HL-60 (cell line): ENCODE results near the gene DNAJC12.

ENCODE experiments used
- DNase-seq, 2 experiments: peaks; one replicate each; pipeline ENCODE4 v3.0.0-alpha.2; 2010 to 2020; ENCODE audit warnings: low read depth in 1 of 2, low spot score in 1 of 2
- H3K27ac ChIP-seq: fragments of 250-450 bp; sonication (Bioruptor Pico); replicated peaks from 2 replicates; pipeline ENCODE4 v1.5.1; 2020; ENCODE audit warnings: mild to moderate bottlenecking, moderate library complexity
- H3K27me3 ChIP-seq: fragments of 250-450 bp; sonication (Bioruptor Pico); 2 replicates; pipeline ENCODE4 v1.5.1; 2021; ENCODE audit warnings: mild to moderate bottlenecking, moderate library complexity; ENCODE audit not compliant: insufficient read depth, poor library complexity, severe bottlenecking
- H3K4me3 ChIP-seq: replicated peaks from 2 replicates; pipeline ENCODE4 v1.5.1; 2011; ENCODE audit warnings: mild to moderate bottlenecking, control low read depth, low read length; ENCODE audit not compliant: insufficient read depth
- CTCF ChIP-seq: IDR thresholded peaks from one replicate; pipeline ENCODE4 v1.5.1; 2011; ENCODE audit warnings: low read length, control low read depth, inconsistent platforms; ENCODE audit not compliant: insufficient read depth
- GABPA ChIP-seq: IDR thresholded peaks from 2 replicates; pipeline ENCODE4 v1.6.1; 2012; ENCODE audit warnings: low read depth
- POLR2AphosphoS5 ChIP-seq: IDR thresholded peaks from 2 replicates; pipeline ENCODE4 v1.6.1; 2012; ENCODE audit warnings: low read depth
- REST ChIP-seq: IDR thresholded peaks from 2 replicates; pipeline ENCODE4 v1.6.1; 2012; ENCODE audit warnings: low read depth; ENCODE audit not compliant: insufficient replicate concordance
- SPI1 ChIP-seq: IDR thresholded peaks from 2 replicates; pipeline ENCODE4 v1.6.1; 2012; ENCODE audit warnings: low read depth, mild to moderate bottlenecking, borderline replicate concordance

The DNAJC12 gene

GRCh38 chr10:67868132-67868531 is 30.1 kb upstream of the DNAJC12 start:
- TF ChIP-seq POLR2AphosphoS5 = no peak
- TF ChIP-seq SPI1 = no peak
- no peak for TF ChIP-seq CTCF
- no peak for TF ChIP-seq REST
- TF ChIP-seq GABPA = no peak
- H3K4me3 ChIP-seq = no peak overlapping the region
- H3K27ac ChIP-seq = no peak overlapping the region
- DNase-seq = no peak
- no peaks in the 10 kb centered on the region for H3K27me3 ChIP-seq

DNA sequence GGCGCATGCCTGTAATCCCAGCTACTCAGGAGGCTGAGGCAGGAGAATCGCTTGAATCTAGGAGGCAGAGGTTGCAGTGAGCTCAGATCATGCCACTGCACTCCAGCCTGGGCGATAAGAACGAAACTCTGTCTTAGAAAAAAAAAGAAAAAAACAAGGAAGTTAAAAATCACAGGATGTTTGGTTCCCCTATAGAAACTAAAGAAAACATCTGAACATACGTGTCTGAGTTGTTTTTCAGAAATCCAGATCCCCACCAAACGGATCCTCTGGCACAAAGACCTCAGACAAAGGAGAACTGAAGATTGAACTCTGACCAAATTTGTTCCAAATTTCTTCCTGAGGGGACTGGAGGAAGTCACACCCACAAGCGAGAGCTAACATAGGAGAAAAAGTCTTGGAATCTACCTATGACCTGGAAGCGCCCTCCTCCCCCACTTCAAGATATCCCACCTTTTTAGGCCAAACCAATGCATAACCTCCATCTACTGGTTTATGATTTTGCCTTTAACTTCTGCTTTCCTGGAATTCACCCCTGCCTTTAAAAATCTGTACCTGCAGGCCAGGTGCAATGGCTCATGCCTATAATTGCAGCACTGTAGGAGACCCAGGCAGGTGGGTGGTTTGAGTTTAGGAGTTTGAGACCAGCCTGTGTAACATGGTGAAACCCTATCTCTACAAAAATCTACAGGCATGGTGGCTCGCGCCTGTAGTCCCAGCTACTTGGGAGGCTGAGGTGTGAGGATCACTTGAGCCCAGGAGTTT is 26.8 kb upstream of the DNAJC12 start:
- Histone ChIP-seq H3K4me3 (no peak overlapping the region), H3K27me3 (no peaks in the 10 kb centered on the region), H3K27ac (no peak overlapping the region)
- TF ChIP-seq CTCF (no peak), POLR2AphosphoS5 (no peak), REST (no peak), SPI1 (no peak), GABPA (no peak)
- no peak for DNase-seq

GRCh38 chr10:67863094-67863493 is 25.1 kb upstream of the DNAJC12 start:
- Histone ChIP-seq H3K4me3 (no peak overlapping the region), H3K27ac (no peak overlapping the region)

More at GRCh38 chr10:67863094-67863493, 25.1 kb upstream of the DNAJC12 start:
- H3K27me3 ChIP-seq = no peaks in the 10 kb centered on the region
- DNase-seq = no peak
- TF ChIP-seq POLR2AphosphoS5 = no peak
- no peak for TF ChIP-seq CTCF
- no peak for TF ChIP-seq SPI1
- no peak for TF ChIP-seq GABPA
- no peak for TF ChIP-seq REST
